ENCODE measurements around the gene MAD1L1.

MAD1L1 gene

DNA sequence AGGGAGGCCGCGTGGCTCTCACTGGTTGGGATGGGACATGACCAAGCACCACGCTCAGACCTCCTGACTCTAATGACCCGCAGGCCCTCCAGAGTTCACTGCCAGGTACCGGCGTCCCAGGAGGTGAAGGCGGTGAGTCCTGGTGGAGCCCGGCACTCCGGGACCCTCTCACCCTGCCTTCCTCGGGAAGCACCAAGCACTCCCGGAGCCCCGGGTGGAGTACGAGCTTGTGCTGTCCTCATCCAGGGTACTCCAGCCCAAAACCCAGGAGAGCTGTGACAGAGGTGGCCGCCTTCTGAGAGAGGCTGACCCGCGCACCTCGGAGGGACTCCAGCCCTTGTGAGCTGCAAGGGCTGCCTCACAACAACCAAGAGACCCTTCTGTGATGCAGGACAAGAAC is 9.4 kb downstream of the MAD1L1 start:
- no peaks in the 10 kb centered on the region for H3K27me3 Mint-ChIP-seq
- CTCF ChIA-PET = no interaction called here
- H3K27ac Mint-ChIP-seq = no peak overlapping the region
- no peaks in the 10 kb centered on the region for H3K9me3 Mint-ChIP-seq
- no peaks in the 10 kb centered on the region for H3K4me1 Mint-ChIP-seq
- no peak for DNase-seq
- no peak overlapping the region for H3K4me3 Mint-ChIP-seq
- H3K36me3 Mint-ChIP-seq = peaks cover 33% of the 10 kb centered on the region

- DNase-seq = no peak
- Mint-ChIP-seq H3K4me3 (no peak overlapping the region), H3K27ac (no peak overlapping the region), H3K27me3 (no peaks in the 10 kb centered on the region), H3K4me1 (no peaks in the 10 kb centered on the region), H3K9me3 (no peaks in the 10 kb centered on the region), H3K36me3 (peaks cover 30% of the 10 kb centered on the region)
- CTCF ChIA-PET = no interaction called here
Observed at GRCh38 chr7:2222516-2222915, 10.2 kb downstream of the MAD1L1 start.

GRCh38 chr7:2220954-2221353 is 11.8 kb downstream of the MAD1L1 start:
- H3K9me3 Mint-ChIP-seq = no peaks in the 10 kb centered on the region
- no peak for DNase-seq
- peaks cover 30% of the 10 kb centered on the region for H3K36me3 Mint-ChIP-seq
- H3K4me1 Mint-ChIP-seq = no peaks in the 10 kb centered on the region
- no peaks in the 10 kb centered on the region for H3K27me3 Mint-ChIP-seq
- H3K27ac Mint-ChIP-seq = no peak overlapping the region
- CTCF ChIA-PET = no interaction called here
- H3K4me3 Mint-ChIP-seq = no peak overlapping the region

DNA sequence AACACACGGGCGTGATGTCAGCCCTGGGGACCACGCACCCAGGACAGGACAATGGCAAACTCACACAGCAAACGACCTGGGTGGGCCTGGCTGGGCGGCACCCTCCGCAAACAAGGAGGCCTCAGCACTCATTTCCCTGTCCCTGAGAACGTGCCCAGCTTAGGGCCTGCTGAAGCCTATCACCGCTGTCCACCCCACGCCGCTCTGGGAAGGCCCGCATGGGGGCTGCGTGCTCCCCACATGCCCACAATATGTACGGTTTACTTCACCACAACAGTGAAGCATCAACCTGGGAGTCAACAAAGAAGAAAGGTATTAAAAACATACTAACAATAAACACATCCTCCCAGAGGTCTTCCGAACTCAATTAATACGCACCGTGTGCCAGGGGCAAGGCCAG is 12.2 kb downstream of the MAD1L1 start:
- H3K9me3 Mint-ChIP-seq = no peaks in the 10 kb centered on the region
- no peaks in the 10 kb centered on the region for H3K27me3 Mint-ChIP-seq
- H3K4me3 Mint-ChIP-seq = no peak overlapping the region
- H3K36me3 Mint-ChIP-seq = peaks cover 30% of the 10 kb centered on the region
- CTCF ChIA-PET = no interaction called here
- no peak overlapping the region for H3K27ac Mint-ChIP-seq
- DNase-seq = no peak
- H3K4me1 Mint-ChIP-seq = peaks cover 3% of the 10 kb centered on the region

DNA sequence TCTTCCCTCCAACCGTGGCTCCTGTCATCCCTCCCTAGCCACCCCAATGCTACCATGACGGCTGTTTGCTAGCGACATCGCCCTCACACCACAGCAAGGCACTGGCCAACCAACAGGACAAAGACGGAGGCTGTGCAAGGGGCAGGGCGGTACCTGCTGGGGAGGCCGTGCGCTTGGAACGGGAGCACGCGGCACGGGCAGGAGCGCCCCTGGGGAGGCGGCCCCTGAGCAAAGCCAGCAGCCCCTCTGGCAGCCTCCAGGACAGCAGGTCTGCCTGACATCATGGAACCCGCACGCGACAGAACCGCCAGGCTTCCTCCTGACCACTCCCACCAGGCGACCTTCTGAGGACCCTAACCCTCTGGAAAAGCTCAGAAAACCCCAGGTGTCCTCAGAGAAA is 12.7 kb downstream of the MAD1L1 start:
- peaks cover 5% of the 10 kb centered on the region for H3K4me1 Mint-ChIP-seq
- no peaks in the 10 kb centered on the region for H3K9me3 Mint-ChIP-seq
- H3K27me3 Mint-ChIP-seq = no peaks in the 10 kb centered on the region
- no peak overlapping the region for H3K4me3 Mint-ChIP-seq
- H3K36me3 Mint-ChIP-seq = peaks cover 31% of the 10 kb centered on the region
- no peak for DNase-seq
- CTCF ChIA-PET = no interaction called here
- no peak overlapping the region for H3K27ac Mint-ChIP-seq

- CTCF ChIA-PET = no interaction called here
Observed at GRCh38 chr7:2219606-2220005, 13.1 kb downstream of the MAD1L1 start.

DNA sequence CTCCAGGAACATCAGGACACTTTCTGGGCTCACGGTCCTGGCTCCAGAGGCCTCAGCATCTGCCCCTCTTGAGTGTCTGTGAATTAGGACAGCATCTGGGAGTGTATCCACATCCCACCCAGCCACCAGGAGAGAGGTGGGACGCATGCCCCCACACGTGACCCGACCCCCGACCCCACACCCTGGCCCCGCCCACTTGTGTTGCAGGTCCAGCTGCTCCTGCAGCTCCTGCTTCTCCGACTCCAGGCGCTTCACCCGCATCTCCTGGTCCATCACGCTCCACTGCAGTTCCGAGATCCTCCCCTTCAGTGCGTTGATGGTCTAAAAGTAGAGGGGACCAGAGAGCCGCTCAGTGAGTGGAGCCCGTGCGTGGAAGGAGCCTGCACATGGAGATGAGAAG is 13.6 kb downstream of the MAD1L1 start:
- CTCF ChIA-PET = no interaction called here
- H3K36me3 Mint-ChIP-seq = peaks cover 32% of the 10 kb centered on the region
- H3K4me3 Mint-ChIP-seq = no peak overlapping the region
- H3K27ac Mint-ChIP-seq = no peak overlapping the region
- H3K4me1 Mint-ChIP-seq = peaks cover 9% of the 10 kb centered on the region
- no peaks in the 10 kb centered on the region for H3K27me3 Mint-ChIP-seq
- H3K9me3 Mint-ChIP-seq = no peaks in the 10 kb centered on the region
- DNase-seq = no peak

More at GRCh38 chr7:2219606-2220005, 13.1 kb downstream of the MAD1L1 start:
- no peak overlapping the region for H3K4me3 Mint-ChIP-seq
- H3K27me3 Mint-ChIP-seq = no peaks in the 10 kb centered on the region
- H3K9me3 Mint-ChIP-seq = no peaks in the 10 kb centered on the region
- DNase-seq = no peak
- H3K4me1 Mint-ChIP-seq = peaks cover 8% of the 10 kb centered on the region
- H3K27ac Mint-ChIP-seq = no peak overlapping the region
- peaks cover 33% of the 10 kb centered on the region for H3K36me3 Mint-ChIP-seq

- Mint-ChIP-seq H3K4me1 (peaks cover 11% of the 10 kb centered on the region), H3K27me3 (no peaks in the 10 kb centered on the region), H3K4me3 (no peak overlapping the region), H3K27ac (no peak overlapping the region), H3K9me3 (no peaks in the 10 kb centered on the region), H3K36me3 (peaks cover 33% of the 10 kb centered on the region)
- no peak for DNase-seq
- CTCF ChIA-PET = no interaction called here
Observed at GRCh38 chr7:2218444-2218785, 14.3 kb downstream of the MAD1L1 start.

- no peak overlapping the region for H3K27ac Mint-ChIP-seq
- no peak overlapping the region for H3K4me3 Mint-ChIP-seq
- H3K4me1 Mint-ChIP-seq = peaks cover 11% of the 10 kb centered on the region
Observed at GRCh38 chr7:2217716-2218443, 14.9 kb downstream of the MAD1L1 start.

GRCh38 chr7:2217206-2217605 is 15.5 kb downstream of the MAD1L1 start:
- no peaks in the 10 kb centered on the region for H3K27me3 Mint-ChIP-seq
- H3K4me3 Mint-ChIP-seq = no peak overlapping the region
- no peak for DNase-seq
- H3K9me3 Mint-ChIP-seq = no peaks in the 10 kb centered on the region
- H3K27ac Mint-ChIP-seq = no peak overlapping the region
- peaks cover 11% of the 10 kb centered on the region for H3K4me1 Mint-ChIP-seq
- CTCF ChIA-PET = no interaction called here
- H3K36me3 Mint-ChIP-seq = peaks cover 35% of the 10 kb centered on the region

More at GRCh38 chr7:2217716-2218443, 14.9 kb downstream of the MAD1L1 start:
- Mint-ChIP-seq H3K27me3 (no peaks in the 10 kb centered on the region), H3K9me3 (no peaks in the 10 kb centered on the region), H3K36me3 (peaks cover 33% of the 10 kb centered on the region)
- CTCF ChIA-PET = no interaction called here
- DNase-seq = no peak

DNA sequence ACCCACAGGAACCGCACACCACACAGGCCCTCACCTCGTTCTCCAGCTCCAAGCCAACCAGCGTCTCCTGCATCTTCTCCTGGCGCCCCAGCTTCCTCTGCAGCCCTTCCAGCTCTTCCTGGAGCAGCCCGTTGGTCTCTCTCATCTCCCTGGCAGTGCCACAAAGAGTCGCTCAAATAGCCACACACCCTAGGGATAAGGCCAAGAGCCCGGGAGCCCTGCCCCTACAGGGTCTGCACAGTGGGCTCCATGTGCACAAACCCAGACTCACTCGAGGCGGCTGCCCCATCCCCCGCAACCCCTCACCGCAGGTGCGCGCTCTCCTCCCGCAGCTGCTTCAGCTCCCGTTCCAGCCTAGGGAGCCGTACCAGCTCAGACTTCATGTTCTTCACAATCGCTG is 16.9 kb downstream of the MAD1L1 start:
- peaks cover 11% of the 10 kb centered on the region for H3K4me1 Mint-ChIP-seq
- no peak overlapping the region for H3K4me3 Mint-ChIP-seq
- no peaks in the 10 kb centered on the region for H3K9me3 Mint-ChIP-seq
- H3K36me3 Mint-ChIP-seq = peaks cover 37% of the 10 kb centered on the region
- CTCF ChIA-PET = no interaction called here
- no peak overlapping the region for H3K27ac Mint-ChIP-seq
- no peaks in the 10 kb centered on the region for H3K27me3 Mint-ChIP-seq
- no peak for DNase-seq

DNA sequence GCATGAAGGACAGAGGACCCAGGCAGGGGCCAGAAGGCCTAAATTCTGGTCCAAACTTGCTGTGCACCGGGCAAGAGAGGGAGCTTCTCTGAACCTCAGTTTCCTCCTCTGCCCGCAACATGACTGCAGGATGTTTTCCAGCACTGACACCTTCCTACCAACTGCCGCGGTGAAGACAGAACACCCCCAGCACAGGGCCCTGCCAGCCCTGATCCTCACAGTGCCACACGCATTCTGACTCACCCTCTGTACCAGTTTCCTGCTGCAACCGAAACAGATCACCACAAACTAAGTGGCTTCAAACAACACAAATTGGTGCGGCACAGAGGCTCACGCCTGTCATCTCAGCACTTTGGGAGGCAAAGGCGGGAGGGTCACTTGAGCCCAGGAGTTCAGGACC is 18.1 kb downstream of the MAD1L1 start:
- Mint-ChIP-seq H3K9me3 (no peaks in the 10 kb centered on the region), H3K4me1 (peaks cover 11% of the 10 kb centered on the region), H3K27ac (peak overlapping the region; percentile 55), H3K4me3 (no peak overlapping the region), H3K36me3 (peaks cover 37% of the 10 kb centered on the region), H3K27me3 (no peaks in the 10 kb centered on the region)
- peak; percentile 28 for DNase-seq
- CTCF ChIA-PET = no interaction called here

DNA sequence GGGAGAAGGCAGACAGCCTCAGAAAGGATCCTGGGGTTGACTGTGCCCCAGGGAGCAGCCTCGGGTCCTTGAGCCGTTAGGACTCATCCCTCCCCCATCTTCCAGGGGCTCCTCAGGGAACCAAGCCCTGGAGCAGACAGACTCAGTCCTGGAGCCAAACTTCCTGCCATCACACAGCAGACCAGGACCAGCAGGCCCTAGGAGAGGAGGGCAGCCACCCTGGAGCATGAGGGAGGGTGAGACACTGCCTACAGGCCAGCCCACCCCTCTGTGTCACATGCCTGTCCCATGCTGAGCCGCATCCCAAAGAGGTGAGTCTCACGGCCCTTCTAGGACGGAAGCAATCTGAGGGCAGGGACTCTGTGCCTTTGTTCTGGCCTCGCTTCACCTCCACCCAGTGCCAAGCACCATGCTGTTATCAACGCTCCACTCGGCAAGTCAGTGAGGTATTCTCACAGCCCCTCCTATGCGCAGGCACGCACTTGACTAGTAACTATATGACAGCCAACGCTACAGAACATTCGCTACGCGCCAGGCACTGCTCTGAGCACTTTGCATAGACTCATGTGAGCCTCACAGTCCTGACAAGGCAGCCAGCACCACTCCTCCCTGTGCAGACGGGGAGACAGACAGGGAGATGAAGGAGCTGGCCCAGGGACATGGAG is 19.1 kb downstream of the MAD1L1 start:
- no peak for DNase-seq
- Mint-ChIP-seq H3K4me1 (peaks cover 11% of the 10 kb centered on the region), H3K27me3 (no peaks in the 10 kb centered on the region), H3K27ac (peak overlapping the region; percentile 55), H3K36me3 (peaks cover 40% of the 10 kb centered on the region), H3K9me3 (no peaks in the 10 kb centered on the region), H3K4me3 (no peak overlapping the region)
- CTCF ChIA-PET = no interaction called here

GRCh38 chr7:2212906-2213305 is 19.8 kb downstream of the MAD1L1 start:
- H3K4me3 Mint-ChIP-seq = no peak overlapping the region
- DNase-seq = no peak
- H3K36me3 Mint-ChIP-seq = peaks cover 36% of the 10 kb centered on the region

DNA sequence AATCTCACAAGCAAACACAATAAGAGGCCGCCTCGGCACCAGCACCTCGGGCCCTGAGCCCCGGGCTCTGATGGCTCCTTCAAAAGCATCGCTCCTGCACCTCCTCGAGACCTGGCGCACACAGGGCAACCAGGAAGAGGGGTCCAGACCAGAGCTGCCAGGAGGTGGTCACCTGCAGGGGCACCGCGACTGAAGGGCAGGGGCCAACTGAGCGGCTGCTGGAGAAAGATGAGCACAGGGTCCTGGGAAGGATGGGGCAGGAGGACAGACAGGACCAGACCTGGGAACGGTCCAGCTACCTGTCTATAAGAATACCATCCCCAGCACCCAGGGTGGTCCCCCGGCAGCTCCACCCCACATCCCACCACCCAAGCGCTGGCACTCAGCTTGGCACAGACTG is 20.8 kb downstream of the MAD1L1 start:
- Mint-ChIP-seq H3K27me3 (no peaks in the 10 kb centered on the region), H3K27ac (no peak overlapping the region)

More at GRCh38 chr7:2212906-2213305, 19.8 kb downstream of the MAD1L1 start:
- Mint-ChIP-seq H3K4me1 (peaks cover 11% of the 10 kb centered on the region), H3K27me3 (no peaks in the 10 kb centered on the region), H3K27ac (no peak overlapping the region), H3K9me3 (no peaks in the 10 kb centered on the region)
- CTCF ChIA-PET = no interaction called here

More for the DNA sequence above, 20.8 kb downstream of the MAD1L1 start:
- CTCF ChIA-PET = no interaction called here
- Mint-ChIP-seq H3K4me1 (peaks cover 11% of the 10 kb centered on the region), H3K4me3 (no peak overlapping the region), H3K9me3 (no peaks in the 10 kb centered on the region), H3K36me3 (peaks cover 41% of the 10 kb centered on the region)
- no peak for DNase-seq
